BJ (cell line): ENCODE results near the gene ATG7. TPM values are rescaled to one million over a fixed set of nuclear protein-coding genes. Genes with fewer than 3 reads are reported as not detected.
"Not testable (repeated sequence)": the region's sequence is repeated elsewhere in the genome, so short reads cannot be mapped to it uniquely, and the experiment has no call there.

Experiments used
- CTCF ChIA-PET: fragments of 350-600 bp; formaldehyde crosslinking; extraction: SDS; loops from one replicate; lab custom pipeline; 2021; ENCODE audit warnings: antibody characterized with exemption, inconsistent platforms; lab: Yijun Ruan, JAX
- POLR2A ChIA-PET: fragments of 300-600 bp; sonication (Branson Sonifier 250); formaldehyde crosslinking; extraction: SDS; loops from one replicate; lab custom pipeline; 2021; ENCODE audit warnings: antibody characterized with exemption; lab: Charles Lee
- DNase-seq: peaks from one replicate; pipeline ENCODE4 v3.0.0-alpha.2; 2011; ENCODE audit warnings: low read depth
- H3K27me3 ChIP-seq: 2 replicates; pipeline ENCODE4 v1.6.0; 2011; ENCODE audit warnings: low read length; ENCODE audit not compliant: control insufficient read depth, insufficient read depth
- H3K36me3 ChIP-seq: 2 replicates; pipeline ENCODE4 v1.5.1; 2011; ENCODE audit warnings: low read length; ENCODE audit not compliant: control insufficient read depth, insufficient read depth
- H3K4me3 ChIP-seq: 2 replicates; pipeline ENCODE4 v1.5.1; 2011; ENCODE audit warnings: low read depth, mild to moderate bottlenecking, control low read depth, low read length
- polyA plus RNA-seq: library from polyadenylated mRNA; depleted of rRNA; stranded (reverse); fragments of >200 nt; gene quantifications from 2 replicates; pipeline ENCODE4 v1.2.3, GENCODE V29; 2011
- TF ChIP-seq, protein P1 (sequence below): IDR thresholded peaks from 2 replicates; pipeline ENCODE4 v1.5.1; 2011; ENCODE audit warnings: low read depth, mild to moderate bottlenecking, control low read depth, inconsistent platforms, low read length, moderate library complexity; ENCODE audit not compliant: insufficient read depth

The ATG7 gene
- polyA plus RNA-seq, 1 experiment = 26.2 TPM

DNA sequence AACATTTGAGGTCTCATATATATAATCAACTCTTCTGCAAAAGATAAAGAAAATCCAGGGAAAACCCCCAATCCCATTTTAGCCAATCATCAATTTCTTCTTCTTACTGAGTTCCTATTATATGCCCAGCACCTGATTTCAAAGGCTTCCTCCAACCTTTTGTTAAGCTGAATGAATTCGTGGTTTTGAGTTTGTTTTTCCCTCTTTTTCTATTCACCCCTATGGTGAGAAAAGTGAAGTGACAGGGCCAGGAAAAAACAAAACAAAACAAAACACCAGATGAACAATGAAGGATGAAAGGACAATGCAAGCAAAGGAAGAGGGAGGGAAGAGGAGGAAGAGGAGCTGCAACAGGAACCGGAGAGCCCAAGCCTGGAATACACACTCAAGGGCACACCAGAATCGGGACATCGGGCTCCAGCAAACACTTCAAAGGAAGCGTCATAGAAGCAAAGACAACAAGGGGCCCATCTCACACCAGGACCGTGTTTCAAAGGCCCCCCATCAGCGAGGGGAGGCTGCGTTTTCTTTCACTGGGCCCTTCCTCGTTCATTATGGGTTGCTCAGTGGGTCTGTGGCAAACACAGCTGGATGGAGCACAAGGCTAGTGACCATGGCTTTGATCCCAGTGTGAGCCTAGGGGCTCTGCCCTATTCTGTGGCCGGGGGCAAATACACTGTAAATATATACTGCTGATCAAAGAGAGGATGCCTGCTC, 321.3 kb downstream of the ATG7 start:
- TF ChIP-seq, protein P1, sequence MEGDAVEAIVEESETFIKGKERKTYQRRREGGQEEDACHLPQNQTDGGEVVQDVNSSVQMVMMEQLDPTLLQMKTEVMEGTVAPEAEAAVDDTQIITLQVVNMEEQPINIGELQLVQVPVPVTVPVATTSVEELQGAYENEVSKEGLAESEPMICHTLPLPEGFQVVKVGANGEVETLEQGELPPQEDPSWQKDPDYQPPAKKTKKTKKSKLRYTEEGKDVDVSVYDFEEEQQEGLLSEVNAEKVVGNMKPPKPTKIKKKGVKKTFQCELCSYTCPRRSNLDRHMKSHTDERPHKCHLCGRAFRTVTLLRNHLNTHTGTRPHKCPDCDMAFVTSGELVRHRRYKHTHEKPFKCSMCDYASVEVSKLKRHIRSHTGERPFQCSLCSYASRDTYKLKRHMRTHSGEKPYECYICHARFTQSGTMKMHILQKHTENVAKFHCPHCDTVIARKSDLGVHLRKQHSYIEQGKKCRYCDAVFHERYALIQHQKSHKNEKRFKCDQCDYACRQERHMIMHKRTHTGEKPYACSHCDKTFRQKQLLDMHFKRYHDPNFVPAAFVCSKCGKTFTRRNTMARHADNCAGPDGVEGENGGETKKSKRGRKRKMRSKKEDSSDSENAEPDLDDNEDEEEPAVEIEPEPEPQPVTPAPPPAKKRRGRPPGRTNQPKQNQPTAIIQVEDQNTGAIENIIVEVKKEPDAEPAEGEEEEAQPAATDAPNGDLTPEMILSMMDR = no peak
- ChIA-PET POLR2A (no interaction called here), CTCF (no interaction called here)
- H3K4me3 ChIP-seq = no peak overlapping the region
- H3K36me3 ChIP-seq = peaks cover 2% of the 10 kb centered on the region
- H3K27me3 ChIP-seq = no peaks in the 10 kb centered on the region
- DNase-seq = no peak

GRCh38 chr3:11595024-11595423, 322.8 kb downstream of the ATG7 start:
- DNase-seq, H3K27me3 ChIP-seq, H3K36me3 ChIP-seq, H3K4me3 ChIP-seq, POLR2A ChIA-PET: not testable (repeated sequence)
- CTCF ChIA-PET = interaction anchor here (0.6 kb wide), 1 partner anchor 213 kb away, joined by 3 read pairs; no protein-coding TSS in a partner anchor

- Histone ChIP-seq H3K36me3 (peaks cover 2% of the 10 kb centered on the region; the same call in 1 of the 2 replicates), H3K27me3 (no peaks in the 10 kb centered on the region), H3K4me3 (no peak overlapping the region)
- TF ChIP-seq, protein P1 = no peak
- ChIA-PET CTCF (interaction anchor here (0.5 to 0.6 kb wide), 2 partner anchors 33 to 115 kb away, joined by 3 to 4 read pairs; no protein-coding TSS in a partner anchor), POLR2A (no interaction called here)
- no peak for DNase-seq
These were observed 324.2 kb downstream of the ATG7 start for GRCh38 chr3:11596387-11596786.

- CTCF ChIA-PET = interaction anchor here (0.7 to 1.4 kb wide), 7 partner anchors 13 to 890 kb away, joined by 3 to 4 read pairs (median 3); no protein-coding TSS in a partner anchor
- Histone ChIP-seq H3K36me3 (peaks cover 2% of the 10 kb centered on the region; the same call in 1 of the 2 replicates), H3K27me3 (no peaks in the 10 kb centered on the region), H3K4me3 (no peak overlapping the region)
- peak; percentile 100 for DNase-seq
- TF ChIP-seq, protein P1 = 0 out of 2 replicates have a peak, but pooled peaks have one; percentile 14
- POLR2A ChIA-PET = interaction anchor here (0.6 to 1.1 kb wide), 6 partner anchors 12 to 1081 kb away, joined by 3 to 8 read pairs (median 4); no protein-coding TSS in a partner anchor
These were observed 328.5 kb downstream of the ATG7 start for GRCh38 chr3:11600501-11601282.

DNA sequence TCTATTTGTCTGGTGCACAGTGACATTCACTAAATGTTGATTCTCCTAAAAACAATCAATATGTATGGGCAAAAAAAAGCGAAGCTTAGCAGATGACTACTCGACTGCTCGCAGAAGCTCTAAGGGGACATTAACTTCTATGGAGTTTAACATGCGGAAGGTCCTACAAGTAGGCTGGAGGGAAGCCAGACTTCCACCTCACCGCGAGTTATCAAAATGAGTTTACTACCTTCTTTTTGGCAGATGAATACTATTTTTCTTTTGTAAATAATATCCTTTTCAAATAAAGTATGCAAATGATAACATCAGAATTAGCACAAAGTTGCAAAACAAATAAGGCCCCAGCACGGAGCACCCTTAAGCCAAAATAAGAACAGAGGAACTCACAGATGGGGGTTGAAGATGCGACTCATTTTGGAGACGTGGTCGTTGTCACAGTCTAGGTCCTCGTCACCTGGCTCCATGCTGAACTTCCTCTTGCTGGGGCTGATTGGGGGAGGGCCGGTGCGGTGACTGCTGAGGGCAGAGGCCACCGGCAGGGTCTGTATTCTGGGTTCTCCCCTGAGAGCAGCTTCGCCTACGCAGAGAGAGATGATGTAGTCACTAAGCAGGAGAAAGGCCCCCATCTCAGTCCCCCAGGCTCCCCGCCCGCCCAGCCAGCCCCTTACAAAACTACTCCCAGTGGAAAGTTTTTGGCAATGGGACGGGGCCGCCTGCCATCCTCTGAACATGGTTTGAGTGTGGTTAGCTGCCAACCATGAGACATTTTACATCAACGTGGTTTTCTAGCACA, 329.4 kb downstream of the ATG7 start:
- TF ChIP-seq, protein P1 = no peak
- CTCF ChIA-PET = no interaction called here
- POLR2A ChIA-PET = no interaction called here
- DNase-seq = no peak
- Histone ChIP-seq H3K4me3 (no peak overlapping the region), H3K36me3 (peaks cover 2% of the 10 kb centered on the region; the same call in 1 of the 2 replicates), H3K27me3 (no peaks in the 10 kb centered on the region)
